ENCODE data around the gene THOC2. TPM values are rescaled to one million over a fixed set of nuclear protein-coding genes. Genes with fewer than 3 reads are reported as not detected.

The THOC2 gene
- total and polyA plus RNA-seq, 9 of the 15 experiments (the other 6 are each of a cell fraction or from before 2014, with no cell fraction given), result 131 to 234 (median 192) TPM

DNA sequence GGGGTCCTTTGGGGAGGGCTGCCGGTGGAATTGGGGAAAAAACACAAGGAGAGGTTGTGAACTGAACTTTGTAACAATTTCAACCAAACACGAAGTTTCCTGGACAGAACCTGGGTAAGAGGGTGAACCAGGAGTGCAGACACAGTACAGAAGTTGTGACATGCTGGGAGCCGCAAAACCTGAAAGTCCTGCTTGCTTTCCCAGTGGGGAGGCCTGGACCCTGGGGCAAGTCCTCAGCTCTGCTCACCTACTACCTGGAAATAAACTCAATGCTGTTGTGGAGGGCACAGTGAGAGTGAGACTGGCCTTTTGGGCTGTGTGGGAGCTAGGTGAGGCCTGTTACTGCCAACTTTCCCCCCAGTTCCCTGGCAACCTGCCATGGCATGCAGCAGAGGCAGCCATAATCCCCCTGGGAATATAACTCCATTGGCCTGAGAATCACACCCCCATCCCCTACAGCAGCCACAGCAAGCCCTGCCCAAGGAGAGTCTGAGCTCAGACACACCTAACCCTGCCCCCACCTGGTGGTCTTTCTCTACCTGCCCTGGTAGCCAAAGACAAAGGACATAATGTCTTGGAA lies 162.8 kb downstream of the THOC2 start:
- DNase-seq (ENCODE audit: extremely low read depth in 1 of 4, low spot score in 3 of 4) (no peak), ATAC-seq (no peak), FAIRE-seq (no peak)
- Histone ChIP-seq H2AFZ (ENCODE audit: low read depth, low read length) (no peak overlapping the region), H3K4me1 (replicated peaks in 1 of 2; ENCODE audit: control insufficient read depth in 2 of 2, insufficient read depth in 2 of 2, low read length in 2 of 2) (no peaks in the 10 kb centered on the region; a peak in 1 of 5 replicates), H3K9me1 (ENCODE audit: control insufficient read depth, insufficient read depth, low read length) (no peaks in the 10 kb centered on the region), H3K9me3 (replicated peaks; ENCODE audit: control insufficient read depth, insufficient read depth, low read depth, low read length) (no peaks in the 10 kb centered on the region), H3K79me2 (ENCODE audit: control insufficient read depth, insufficient read depth, low read length) (no peaks in the 10 kb centered on the region), H3K27ac (ENCODE audit: extremely low read depth, low read depth, low read length) (no peak overlapping the region), H4K20me1 (replicated peaks; ENCODE audit: control insufficient read depth, insufficient read depth, low read length) (no peaks in the 10 kb centered on the region), H3K27me3 (ENCODE audit: control insufficient read depth in 2 of 2, insufficient read depth in 2 of 2, low read length in 2 of 2) (peaks cover 0 to 9% of the 10 kb centered on the region in 2 experiments; a peak in 2 of 5 replicates), H3K36me3 (ENCODE audit: control insufficient read depth, insufficient read depth, low read length) (no peaks in the 10 kb centered on the region), H3K4me2 (ENCODE audit: insufficient read depth, low read length) (no peak overlapping the region), H3K4me3 (no peak overlapping the region), H3K9ac (ENCODE audit: insufficient read depth in 1 of 2, low read depth in 2 of 2, low read length in 2 of 2) (no peak overlapping the region)
- intact Hi-C loops (cut with micrococcal nuclease), result no loop called here
- TF ChIP-seq RNF2 (IDR thresholded peaks at IDR 0.05), result no peak
- TF ChIP-seq PTTG1 (tag; IDR thresholded peaks at IDR 0.05; ENCODE audit: low read depth), result no peak
- no peak for TF ChIP-seq SMC3 (conservative IDR thresholded peaks at IDR 0.05; ENCODE audit: insufficient read depth, low read depth, low read length)
- TF ChIP-seq, protein P1, sequence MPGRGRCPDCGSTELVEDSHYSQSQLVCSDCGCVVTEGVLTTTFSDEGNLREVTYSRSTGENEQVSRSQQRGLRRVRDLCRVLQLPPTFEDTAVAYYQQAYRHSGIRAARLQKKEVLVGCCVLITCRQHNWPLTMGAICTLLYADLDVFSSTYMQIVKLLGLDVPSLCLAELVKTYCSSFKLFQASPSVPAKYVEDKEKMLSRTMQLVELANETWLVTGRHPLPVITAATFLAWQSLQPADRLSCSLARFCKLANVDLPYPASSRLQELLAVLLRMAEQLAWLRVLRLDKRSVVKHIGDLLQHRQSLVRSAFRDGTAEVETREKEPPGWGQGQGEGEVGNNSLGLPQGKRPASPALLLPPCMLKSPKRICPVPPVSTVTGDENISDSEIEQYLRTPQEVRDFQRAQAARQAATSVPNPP (IDR thresholded peaks at IDR 0.05; ENCODE audit: borderline replicate concordance, insufficient read depth, insufficient read length), result no peak
- TF ChIP-seq TBL1XR1 (IDR thresholded peaks at IDR 0.05; ENCODE audit: low read length in 2 of 2), result no peak
- TF ChIP-seq, protein P2, sequence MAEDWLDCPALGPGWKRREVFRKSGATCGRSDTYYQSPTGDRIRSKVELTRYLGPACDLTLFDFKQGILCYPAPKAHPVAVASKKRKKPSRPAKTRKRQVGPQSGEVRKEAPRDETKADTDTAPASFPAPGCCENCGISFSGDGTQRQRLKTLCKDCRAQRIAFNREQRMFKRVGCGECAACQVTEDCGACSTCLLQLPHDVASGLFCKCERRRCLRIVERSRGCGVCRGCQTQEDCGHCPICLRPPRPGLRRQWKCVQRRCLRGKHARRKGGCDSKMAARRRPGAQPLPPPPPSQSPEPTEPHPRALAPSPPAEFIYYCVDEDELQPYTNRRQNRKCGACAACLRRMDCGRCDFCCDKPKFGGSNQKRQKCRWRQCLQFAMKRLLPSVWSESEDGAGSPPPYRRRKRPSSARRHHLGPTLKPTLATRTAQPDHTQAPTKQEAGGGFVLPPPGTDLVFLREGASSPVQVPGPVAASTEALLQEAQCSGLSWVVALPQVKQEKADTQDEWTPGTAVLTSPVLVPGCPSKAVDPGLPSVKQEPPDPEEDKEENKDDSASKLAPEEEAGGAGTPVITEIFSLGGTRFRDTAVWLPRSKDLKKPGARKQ (CRISPR knock-in tag; IDR thresholded peaks at IDR 0.05), result no peak
- TF ChIP-seq, protein P3, sequence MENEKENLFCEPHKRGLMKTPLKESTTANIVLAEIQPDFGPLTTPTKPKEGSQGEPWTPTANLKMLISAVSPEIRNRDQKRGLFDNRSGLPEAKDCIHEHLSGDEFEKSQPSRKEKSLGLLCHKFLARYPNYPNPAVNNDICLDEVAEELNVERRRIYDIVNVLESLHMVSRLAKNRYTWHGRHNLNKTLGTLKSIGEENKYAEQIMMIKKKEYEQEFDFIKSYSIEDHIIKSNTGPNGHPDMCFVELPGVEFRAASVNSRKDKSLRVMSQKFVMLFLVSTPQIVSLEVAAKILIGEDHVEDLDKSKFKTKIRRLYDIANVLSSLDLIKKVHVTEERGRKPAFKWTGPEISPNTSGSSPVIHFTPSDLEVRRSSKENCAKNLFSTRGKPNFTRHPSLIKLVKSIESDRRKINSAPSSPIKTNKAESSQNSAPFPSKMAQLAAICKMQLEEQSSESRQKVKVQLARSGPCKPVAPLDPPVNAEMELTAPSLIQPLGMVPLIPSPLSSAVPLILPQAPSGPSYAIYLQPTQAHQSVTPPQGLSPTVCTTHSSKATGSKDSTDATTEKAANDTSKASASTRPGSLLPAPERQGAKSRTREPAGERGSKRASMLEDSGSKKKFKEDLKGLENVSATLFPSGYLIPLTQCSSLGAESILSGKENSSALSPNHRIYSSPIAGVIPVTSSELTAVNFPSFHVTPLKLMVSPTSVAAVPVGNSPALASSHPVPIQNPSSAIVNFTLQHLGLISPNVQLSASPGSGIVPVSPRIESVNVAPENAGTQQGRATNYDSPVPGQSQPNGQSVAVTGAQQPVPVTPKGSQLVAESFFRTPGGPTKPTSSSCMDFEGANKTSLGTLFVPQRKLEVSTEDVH (IDR thresholded peaks at IDR 0.05; ENCODE audit: low read depth, partially characterized antibody), result no peak
- no peak for TF ChIP-seq ZC3H4 (CRISPR knock-in tag; IDR thresholded peaks at IDR 0.05; ENCODE audit: borderline replicate concordance)
- BruUV-seq (replicated peaks), result no TSS peak
- ChIA-PET POLR2A (no interaction called here), CTCF (ENCODE audit: low intra/inter-chr PET ratio) (no interaction called here)
- 0% methylated on average over 3 of the region's 3 CpGs for WGBS (ENCODE audit: insufficient coverage, low coverage, missing lambda C conversion rate)
- in situ Hi-C loops (cut with MboI), result no loop called here
